GM21576 (cell line): ENCODE data around the gene OR2H2.

Experiments
- ATAC-seq: cut with Tn5 transposase; IDR thresholded peaks from one replicate; pipeline ENCODE4 v1.9.1; 2021; ENCODE audit warnings: mild to moderate bottlenecking, moderate library complexity; ENCODE audit not compliant: unreplicated experiment

OR2H2 gene

DNA sequence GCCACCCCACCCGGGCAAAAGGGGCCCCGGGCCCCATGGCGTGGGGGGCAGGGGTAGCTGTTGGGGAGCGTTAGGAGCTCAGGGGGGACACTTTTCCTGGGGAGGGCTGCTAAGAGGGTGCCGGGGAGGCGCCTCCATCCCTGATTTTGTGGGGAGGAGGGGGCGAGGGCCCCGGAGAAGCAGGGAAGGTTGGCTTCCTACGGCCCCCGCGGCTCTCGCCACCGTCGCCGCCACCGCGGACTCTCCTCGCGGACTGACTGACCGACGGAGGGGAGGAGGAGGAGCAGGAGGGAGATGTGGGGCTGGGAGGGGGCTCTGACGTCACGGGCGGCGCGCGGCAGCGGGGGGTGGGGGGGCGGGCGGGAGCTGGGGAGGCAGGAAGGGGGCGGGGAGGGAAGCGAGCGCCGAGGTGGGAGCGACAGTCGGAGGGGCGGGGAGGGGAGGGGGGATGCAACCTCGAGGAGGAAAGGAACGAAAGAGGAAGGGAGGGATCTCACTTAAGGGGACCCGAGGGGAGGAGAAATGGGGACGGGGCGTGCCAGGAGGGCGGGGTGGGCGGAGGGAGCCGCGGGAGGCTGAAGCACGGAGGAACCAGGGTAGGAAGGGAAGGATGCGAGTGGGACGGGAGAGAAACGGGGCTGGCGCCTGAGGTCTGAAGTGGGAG, 43.0 kb downstream of the OR2H2 start:
- ATAC-seq: no peak

DNA sequence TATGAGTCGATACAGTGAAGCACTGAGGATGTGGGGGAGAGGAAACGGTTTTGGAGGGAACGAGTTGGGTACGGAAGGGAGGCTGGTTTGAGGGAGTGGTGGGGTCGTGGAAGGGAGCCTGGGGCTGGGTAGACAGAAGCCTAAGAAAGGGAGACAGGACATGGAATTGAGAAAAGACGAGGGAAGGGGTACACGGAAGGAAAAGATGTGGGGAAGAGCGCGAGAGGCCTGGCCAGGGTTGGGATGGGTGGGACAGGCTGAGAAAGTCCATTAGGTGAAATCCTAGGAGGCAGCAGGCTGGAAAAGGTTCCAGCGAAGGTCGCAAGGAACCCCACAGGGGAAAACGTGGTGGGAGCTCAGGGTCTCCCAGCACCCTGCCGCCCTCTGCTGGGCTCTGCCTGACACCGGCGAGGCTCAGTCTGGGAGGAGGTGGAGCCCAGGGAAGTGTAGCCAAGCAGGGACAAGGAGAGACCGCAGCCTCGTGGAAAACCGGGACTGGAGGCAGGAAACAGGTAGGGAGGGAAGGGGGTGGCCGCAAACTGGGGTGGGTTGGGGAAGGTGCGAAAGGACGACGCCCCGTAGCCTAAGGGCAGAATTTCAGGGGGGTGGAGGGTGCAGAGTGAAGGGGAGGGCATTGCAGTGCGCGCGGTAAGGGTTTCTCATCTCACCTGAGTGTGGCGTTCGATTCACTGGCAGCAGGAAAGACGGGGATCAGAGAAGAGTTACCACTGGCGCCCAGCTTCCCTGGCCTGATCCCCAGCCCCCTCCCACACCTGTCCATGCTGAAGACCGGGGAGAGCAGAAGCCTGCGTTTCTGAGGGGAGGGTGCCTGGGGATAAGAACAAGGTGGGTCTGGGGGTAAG, 43.7 kb downstream of the OR2H2 start:
- ATAC-seq: no peak

DNA sequence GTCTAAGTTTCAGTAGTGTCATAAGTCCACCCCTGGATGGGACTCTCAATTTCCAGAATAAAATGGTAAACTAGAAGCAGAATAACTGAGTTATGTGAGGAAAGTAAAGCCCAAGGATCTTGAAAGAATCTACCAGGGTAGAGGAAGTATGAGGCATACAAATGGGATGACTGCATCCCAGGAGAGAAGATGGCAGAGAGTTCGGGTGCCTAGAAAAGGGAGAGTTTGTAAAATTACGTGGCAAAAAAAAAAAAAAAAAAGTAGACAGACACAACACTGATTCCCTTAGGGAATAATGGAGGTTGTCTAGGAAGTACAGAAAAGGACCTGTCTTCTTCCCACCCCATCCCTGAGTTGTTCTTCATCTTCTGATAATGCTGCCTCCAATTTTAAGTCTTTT, 44.6 kb downstream of the OR2H2 start:
- no peak for ATAC-seq

DNA sequence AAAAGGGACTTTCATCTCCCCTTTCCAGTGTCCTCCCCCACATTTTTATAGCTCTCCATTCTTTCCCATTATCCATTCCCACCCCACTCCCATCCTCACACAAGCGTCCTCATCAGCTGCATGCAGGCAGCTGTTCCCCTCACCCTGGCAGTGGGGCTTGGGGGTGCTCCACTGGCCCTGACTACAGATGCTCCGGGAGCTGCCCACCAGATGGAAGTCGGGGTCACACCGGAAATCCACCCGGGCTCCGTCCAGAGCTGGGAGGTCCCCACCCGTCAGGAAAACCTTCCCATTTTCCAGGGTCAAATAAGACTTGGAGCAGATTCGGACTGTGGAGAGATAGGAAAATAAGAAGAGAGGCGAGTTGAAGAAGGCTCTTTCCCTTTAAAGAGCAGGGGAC, 45.4 kb downstream of the OR2H2 start:
- ATAC-seq: no peak

DNA sequence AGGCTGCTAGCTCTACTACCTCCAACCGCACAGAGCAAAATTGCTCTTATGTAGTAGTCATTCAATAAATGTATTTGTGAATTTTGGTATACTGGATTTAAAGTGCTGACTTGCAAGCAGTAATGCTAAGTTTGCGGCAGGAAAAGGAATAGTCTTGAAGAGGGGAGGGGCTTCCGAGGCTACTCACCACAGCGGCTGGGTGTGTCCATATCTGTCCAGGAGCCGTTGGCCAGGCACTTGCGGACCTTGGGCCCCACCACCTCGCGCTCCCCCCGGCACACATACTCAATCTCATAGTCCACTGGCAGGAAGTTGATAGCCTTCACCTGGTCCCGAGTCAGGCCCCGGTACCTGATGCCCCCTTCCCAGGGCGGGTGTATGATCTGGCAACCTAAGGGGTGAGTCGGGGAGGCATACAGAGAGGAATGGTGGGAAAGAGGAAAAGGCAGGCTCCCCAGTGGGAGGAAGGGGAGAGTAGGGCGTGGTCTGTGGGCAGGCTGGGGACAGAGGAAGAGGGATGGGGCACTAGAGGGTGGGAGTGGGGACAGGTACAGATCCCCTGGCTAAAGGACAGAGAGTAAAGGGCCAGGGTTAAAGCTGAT, 46.4 kb downstream of the OR2H2 start:
- no peak for ATAC-seq

DNA sequence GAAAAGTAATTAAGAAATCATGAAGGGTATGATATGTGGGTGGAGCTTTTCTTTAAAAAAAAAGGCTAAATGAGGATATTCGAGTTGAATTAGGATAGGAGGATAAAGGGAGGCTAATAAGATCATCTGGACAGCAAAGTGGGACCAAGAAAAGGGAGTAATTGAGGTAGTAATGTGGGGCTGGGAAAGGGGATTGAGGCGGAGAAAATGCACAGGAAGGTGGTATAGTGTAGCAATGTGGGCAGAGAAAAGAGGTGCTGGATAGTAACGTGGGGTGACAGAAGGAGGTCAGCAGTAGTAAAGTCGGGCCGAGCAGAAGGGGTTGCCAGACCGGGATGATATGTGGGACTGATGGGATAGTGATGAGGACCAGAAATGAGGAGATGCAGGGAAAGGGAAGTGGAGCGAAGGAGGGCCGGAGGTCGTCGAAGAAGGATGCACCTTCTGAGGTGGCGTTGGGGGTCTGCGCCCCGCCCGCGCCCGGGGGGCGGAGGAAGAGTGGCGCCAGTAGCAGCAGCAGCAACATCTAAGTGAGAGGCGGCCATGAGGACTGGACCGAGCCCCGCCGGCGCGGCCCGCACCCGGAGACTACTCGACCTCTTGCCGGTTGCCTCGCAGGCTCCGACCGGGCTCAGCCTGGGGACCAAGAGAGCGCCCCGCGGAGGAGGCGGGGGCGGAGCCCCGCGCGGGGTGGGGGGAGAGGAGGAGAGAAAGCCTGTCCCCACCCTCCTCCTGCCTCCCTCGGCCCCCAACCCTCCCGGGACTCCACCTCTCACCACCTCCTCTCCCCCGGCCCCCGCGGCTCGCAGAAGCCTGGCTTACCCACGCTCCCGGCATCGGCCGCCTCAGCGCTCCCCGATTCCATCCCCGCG, 47.2 kb downstream of the OR2H2 start:
- ATAC-seq: no peak

DNA sequence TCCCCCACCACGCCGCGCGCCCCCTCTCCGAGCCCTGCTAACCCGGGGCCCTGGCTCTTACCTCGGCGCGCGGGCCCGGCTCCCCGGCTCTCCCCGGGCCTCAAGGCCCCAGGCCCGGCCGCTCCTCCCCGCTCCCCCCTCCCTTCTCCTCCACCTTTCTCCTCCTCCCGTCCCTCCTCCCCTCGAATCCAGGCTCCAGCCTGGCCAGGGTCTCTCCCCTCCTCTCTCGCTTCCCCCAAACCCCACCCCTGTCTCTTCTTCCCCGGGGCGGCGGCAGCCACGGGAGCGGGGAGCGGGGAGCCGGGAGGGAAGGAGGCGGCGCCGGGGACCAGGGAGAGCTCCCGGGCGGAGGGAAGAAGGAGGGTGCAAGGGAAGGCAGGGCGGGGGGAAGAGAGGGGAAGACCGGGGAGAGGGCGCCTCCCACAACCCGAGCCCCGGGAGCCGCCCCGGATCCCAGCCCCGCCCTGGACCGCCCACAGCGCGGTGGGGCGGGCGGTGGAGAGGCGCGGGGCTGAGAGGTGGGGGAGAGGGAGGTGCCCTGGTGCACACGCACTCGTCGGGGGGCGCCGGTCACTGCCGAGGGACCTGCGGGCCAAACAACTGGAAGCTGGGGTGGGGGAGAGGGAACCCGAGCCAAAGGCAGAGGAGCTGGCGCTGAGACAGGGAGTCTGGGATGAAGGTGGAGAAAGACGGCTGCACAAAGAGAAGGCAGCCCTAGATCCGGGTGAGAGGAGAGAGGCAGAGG, 48.0 kb downstream of the OR2H2 start, which contains the start of gene GABBR1:
TSS of gene GABBR1 (minus strand) at position 395 of the 745 bp plus-strand sequence. CDS start 798 bp downstream, outside the sequence.
- ATAC-seq: peak; percentile 73

DNA sequence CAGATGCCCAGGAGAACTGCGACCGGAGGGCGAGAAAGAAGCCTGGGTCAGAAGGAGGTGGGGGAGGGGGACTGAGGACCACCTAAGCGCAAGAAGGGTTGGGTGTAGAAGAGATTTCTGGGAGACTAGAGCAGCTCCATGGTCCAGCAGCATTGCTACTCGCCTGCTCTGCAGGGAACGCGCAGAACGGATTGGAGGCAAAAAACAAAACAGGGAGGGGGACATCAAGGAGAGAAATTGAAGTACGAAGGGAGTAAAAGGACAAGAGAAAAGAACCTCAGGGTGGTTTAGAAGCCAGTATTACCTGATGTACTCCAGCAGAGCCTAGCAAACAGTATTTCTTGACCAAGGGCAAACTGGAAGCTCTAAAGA, 48.6 kb downstream of the OR2H2 start:
- no peak for ATAC-seq

DNA sequence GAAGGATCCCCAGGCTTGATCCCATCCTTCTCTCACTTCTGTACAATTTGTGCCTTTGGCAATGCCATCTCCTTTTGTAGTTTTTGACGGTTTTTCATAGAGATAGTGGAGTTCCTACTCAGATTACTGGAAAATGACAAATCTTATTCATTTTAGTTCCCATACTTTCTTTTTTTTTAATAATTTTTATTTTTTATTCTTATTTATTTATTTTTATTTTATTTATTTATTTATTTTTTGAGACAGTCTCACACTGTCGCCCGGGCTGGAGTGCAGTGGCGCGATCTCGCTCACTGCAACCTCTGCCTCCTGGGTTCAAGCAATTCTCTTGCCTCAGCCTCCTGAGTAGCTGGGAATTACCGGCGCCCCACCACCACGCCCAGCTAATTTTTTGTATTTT, 52.3 kb downstream of the OR2H2 start:
- ATAC-seq: no peak
